Keratinocyte (primary cell): ENCODE measurements around the gene SLC25A46. TPM values are rescaled to one million over a fixed set of nuclear protein-coding genes. Genes with fewer than 3 reads are reported as not detected.

Experiments
- DNase-seq: peaks from one replicate; pipeline ENCODE4 v3.0.0-alpha.2; 2011; ENCODE audit warnings: low read depth, missing footprints, low spot score
- FAIRE-seq: peaks from 2 replicates; lab custom pipeline; 2011; peaks lifted over from hg19 to GRCh38; lab: Jason Lieb, UNC
- H2AFZ ChIP-seq: 2 replicates; pipeline ENCODE4 v1.6.0; 2012; ENCODE audit warnings: low read length, control low read depth, inconsistent platforms; ENCODE audit not compliant: control insufficient read depth
- H3K27ac ChIP-seq: 2 replicates; pipeline ENCODE4 v1.5.1; 2011; ENCODE audit warnings: low read length; ENCODE audit not compliant: control insufficient read depth, insufficient read depth
- H3K27me3 ChIP-seq: 3 replicates; pipeline ENCODE4 v1.6.0; 2011; ENCODE audit warnings: low read length; ENCODE audit not compliant: control insufficient read depth, insufficient read depth; ENCODE audit errors: extremely low read depth
- H3K36me3 ChIP-seq, 2 experiments: 2 replicates in 1 of 2; 3 replicates in 1 of 2; pipeline ENCODE4 v1.5.1; 2011; ENCODE audit warnings: low read length in 2 of 2, mild to moderate bottlenecking in 1 of 2; ENCODE audit not compliant: control insufficient read depth in 2 of 2, insufficient read depth in 2 of 2; ENCODE audit errors: extremely low read depth in 1 of 2
- H3K4me1 ChIP-seq: 3 replicates; pipeline ENCODE4 v1.5.1; 2011; ENCODE audit warnings: low read length; ENCODE audit not compliant: control insufficient read depth, insufficient read depth; ENCODE audit errors: extremely low read depth
- H3K4me2 ChIP-seq: 3 replicates; pipeline ENCODE4 v1.6.0; 2011; ENCODE audit warnings: low read depth, low read length; ENCODE audit not compliant: control insufficient read depth, insufficient read depth; ENCODE audit errors: extremely low read depth
- H3K4me3 ChIP-seq, 3 experiments: fragments of 200-600 bp in 1 of 3; sonication (generic) in 1 of 3; 2 replicates in 2 of 3; 3 replicates in 1 of 3; pipeline ENCODE4 v1.5.1; 2011 to 2016; ENCODE audit warnings: low read length in 3 of 3, mild to moderate bottlenecking in 3 of 3, control low read depth in 2 of 3, inconsistent platforms in 1 of 3, low read depth in 1 of 3, mixed read lengths in 1 of 3, mixed run types in 1 of 3, moderate library complexity in 1 of 3; ENCODE audit not compliant: control insufficient read depth in 2 of 3, insufficient read depth in 2 of 3; ENCODE audit errors: extremely low read depth in 1 of 3
- H3K79me2 ChIP-seq: 2 replicates; pipeline ENCODE4 v1.6.0; 2012; ENCODE audit warnings: low read length; ENCODE audit not compliant: control insufficient read depth, insufficient read depth
- H3K9ac ChIP-seq: 3 replicates; pipeline ENCODE4 v1.6.0; 2011; ENCODE audit warnings: low read length; ENCODE audit not compliant: control insufficient read depth, insufficient read depth; ENCODE audit errors: extremely low read depth
- H3K9me1 ChIP-seq: 3 replicates; pipeline ENCODE4 v1.6.0; 2011; ENCODE audit warnings: low read length; ENCODE audit not compliant: control insufficient read depth, insufficient read depth; ENCODE audit errors: extremely low read depth
- H3K9me3 ChIP-seq: 2 replicates; pipeline ENCODE4 v1.5.1; 2012; ENCODE audit warnings: low read depth, low read length; ENCODE audit not compliant: control insufficient read depth
- H4K20me1 ChIP-seq: 3 replicates; pipeline ENCODE4 v1.6.0; 2011; ENCODE audit warnings: low read length; ENCODE audit not compliant: control insufficient read depth, insufficient read depth; ENCODE audit errors: extremely low read depth
- CTCF ChIP-seq, 3 experiments: IDR thresholded peaks in 1 of 3; conservative IDR thresholded peaks in 1 of 3; optimal IDR thresholded peaks in 1 of 3; 2 replicates in 2 of 3; 3 replicates in 1 of 3; pipeline versions ENCODE3 to v1.5.1; 2011; ENCODE audit warnings: low read length in 3 of 3, mild to moderate bottlenecking in 3 of 3, moderate library complexity in 2 of 3, control low read depth in 1 of 3, inconsistent platforms in 1 of 3; ENCODE audit not compliant: insufficient read depth in 2 of 3; ENCODE audit errors: extremely low read depth in 1 of 3
- EZH2 ChIP-seq: IDR thresholded peaks from one replicate; pipeline ENCODE4 v1.6.1; 2012; ENCODE audit warnings: inconsistent platforms, mild to moderate bottlenecking, low read length, moderate library complexity
- dilution Hi-C: fragments of 300-500 bp; cut with MboI; formaldehyde crosslinking; loops from one replicate; pipeline ENCODE4 v1.7.0; 2020; ENCODE audit warnings: low sequenced_read_pairs; ENCODE audit not compliant: extremely low pct_ligation_motif_present
- polyA plus RNA-seq, 5 experiments: library from polyadenylated mRNA; depleted of rRNA in 3 of 5; stranded (reverse) in 3 of 5; stranded (forward) in 1 of 5; unstranded in 1 of 5; fragments of >200 nt; gene quantifications; 1 replicate in 1 of 5; 2 replicates in 3 of 5; 3 replicates in 1 of 5; pipeline versions ENCODE4 v1.2.1 to v1.2.3, GENCODE V29; 2011 to 2012; ENCODE audit warnings: missing spikeins in 2 of 5, low read depth in 1 of 5, low replicate concordance in 1 of 5

SLC25A46 gene
- polyA plus RNA-seq, 1 donor (not counting 4 experiments of a cell fraction or from before 2014, with no cell fraction given), result 56.2 TPM

- DNase-seq (no peak), FAIRE-seq (no peak)
- Histone ChIP-seq H3K27ac (no peak overlapping the region), H3K4me3 (no peak overlapping the region), H4K20me1 (no peaks in the 10 kb centered on the region), H3K9ac (no peak overlapping the region), H2AFZ (no peak overlapping the region), H3K9me3 (no peaks in the 10 kb centered on the region), H3K9me1 (no peaks in the 10 kb centered on the region), H3K79me2 (peaks cover 14% of the 10 kb centered on the region), H3K27me3 (no peaks in the 10 kb centered on the region), H3K36me3 (no peaks in the 10 kb centered on the region), H3K4me2 (no peak overlapping the region), H3K4me1 (peaks cover 3% of the 10 kb centered on the region)
- TF ChIP-seq CTCF (optimal IDR thresholded peaks at IDR 0.05 in 1 of 3, IDR thresholded peaks at IDR 0.05 in 1 of 3, conservative IDR thresholded peaks at IDR 0.05 in 1 of 3; ENCODE audit: extremely low read depth in 1 of 3, insufficient read depth in 2 of 3, low read length in 3 of 3), result no peak
- TF ChIP-seq EZH2, result no peak
- dilution Hi-C loops, result no loop called here
These were observed 3.3 kb upstream of the SLC25A46 start for GRCh38 chr5:110735556-110735955.

- FAIRE-seq, result no peak
- no peak for TF ChIP-seq EZH2
- no peak for TF ChIP-seq CTCF (optimal IDR thresholded peaks at IDR 0.05 in 1 of 3, IDR thresholded peaks at IDR 0.05 in 1 of 3, conservative IDR thresholded peaks at IDR 0.05 in 1 of 3; ENCODE audit: extremely low read depth in 1 of 3, insufficient read depth in 2 of 3, low read length in 3 of 3)
- dilution Hi-C loops, result no loop called here
These were observed 2.1 kb upstream of the SLC25A46 start for GRCh38 chr5:110736753-110737152.

More at GRCh38 chr5:110736753-110737152, 2.1 kb upstream of the SLC25A46 start:
- H4K20me1 ChIP-seq, result no peaks in the 10 kb centered on the region
- no peaks in the 10 kb centered on the region for H3K36me3 ChIP-seq
- no peak overlapping the region for H3K4me2 ChIP-seq
- H3K4me3 ChIP-seq, result no peak overlapping the region
- peaks cover 3% of the 10 kb centered on the region for H3K4me1 ChIP-seq
- H3K9ac ChIP-seq, result no peak overlapping the region
- H3K27ac ChIP-seq, result no peak overlapping the region
- no peaks in the 10 kb centered on the region for H3K27me3 ChIP-seq
- H3K79me2 ChIP-seq, result peaks cover 20% of the 10 kb centered on the region
- H2AFZ ChIP-seq, result no peak overlapping the region
- no peak for DNase-seq
- no peaks in the 10 kb centered on the region for H3K9me1 ChIP-seq
- H3K9me3 ChIP-seq, result no peaks in the 10 kb centered on the region
